Karpas-422 (cell line): ENCODE measurements around the gene ST7L. TPM values are rescaled to one million over a fixed set of nuclear protein-coding genes. Genes with fewer than 3 reads are reported as not detected.

Experiments
- DNase-seq: peaks from one replicate; pipeline ENCODE4 v3.0.0-alpha.2; 2015
- H2AFZ ChIP-seq: fragments of 200-600 bp; sonication (generic); 2 replicates; pipeline ENCODE4 v1.6.1; 2014; ENCODE audit warnings: antibody characterized with exemption, low read length, mixed read lengths
- H3K27ac ChIP-seq: fragments of 200-600 bp; sonication (generic); 2 replicates; pipeline ENCODE4 v1.5.1; 2014; ENCODE audit warnings: mild to moderate bottlenecking, low read length, moderate library complexity
- H3K27me3 ChIP-seq: fragments of 200-600 bp; sonication (generic); 2 replicates; pipeline ENCODE4 v1.6.1; 2014; ENCODE audit warnings: low read length, mixed read lengths
- H3K36me3 ChIP-seq: fragments of 200-600 bp; sonication (generic); 2 replicates; pipeline ENCODE4 v1.6.1; 2014; ENCODE audit warnings: low read length, mixed read lengths; ENCODE audit not compliant: insufficient read depth
- H3K4me1 ChIP-seq: fragments of 200-600 bp; sonication (generic); 2 replicates; pipeline ENCODE4 v1.6.1; 2014; ENCODE audit warnings: mild to moderate bottlenecking, low read length, mixed read lengths
- H3K4me2 ChIP-seq: fragments of 200-600 bp; sonication (generic); 2 replicates; pipeline ENCODE4 v1.6.1; 2014; ENCODE audit warnings: low read length, low read depth, mild to moderate bottlenecking; ENCODE audit not compliant: poor library complexity, severe bottlenecking
- H3K4me3 ChIP-seq: fragments of 200-600 bp; sonication (generic); 2 replicates; pipeline ENCODE4 v1.5.1; 2014; ENCODE audit warnings: mild to moderate bottlenecking, antibody characterized with exemption, low read length, mixed read lengths
- H3K79me2 ChIP-seq: fragments of 200-600 bp; sonication (generic); 2 replicates; pipeline ENCODE4 v1.6.1; 2014; ENCODE audit warnings: mild to moderate bottlenecking, low read length, mixed read lengths
- H3K9ac ChIP-seq: fragments of 200-600 bp; sonication (generic); 2 replicates; pipeline ENCODE4 v1.6.0; 2014; ENCODE audit warnings: low read length
- H3K9me2 ChIP-seq: fragments of 200-600 bp; sonication (generic), shearing (Covaris generic); replicated peaks from 2 replicates; pipeline ENCODE4 v1.6.0; 2014; ENCODE audit warnings: mild to moderate bottlenecking, low read length, moderate library complexity; ENCODE audit not compliant: insufficient read depth
- H3K9me3 ChIP-seq: fragments of 300-700, 200-600 bp; sonication (generic); 2 replicates; pipeline ENCODE4 v1.6.1; 2014; ENCODE audit warnings: low read length, mixed read lengths
- H4K20me1 ChIP-seq: fragments of 200-600 bp; sonication (generic); 2 replicates; pipeline ENCODE4 v1.6.1; 2014; ENCODE audit warnings: mild to moderate bottlenecking, antibody characterized with exemption, low read length, low read depth; ENCODE audit not compliant: insufficient read depth
- total RNA-seq: library from RNA; depleted of rRNA; stranded (reverse); fragments of >200 nt; shearing (Covaris generic); gene quantifications from 2 replicates; pipeline ENCODE4 v1.2.3, GENCODE V29; 2014; ENCODE audit warnings: low replicate concordance

ST7L gene
- total RNA-seq, 1 experiment from 2014 or later = 14.4 TPM

DNA sequence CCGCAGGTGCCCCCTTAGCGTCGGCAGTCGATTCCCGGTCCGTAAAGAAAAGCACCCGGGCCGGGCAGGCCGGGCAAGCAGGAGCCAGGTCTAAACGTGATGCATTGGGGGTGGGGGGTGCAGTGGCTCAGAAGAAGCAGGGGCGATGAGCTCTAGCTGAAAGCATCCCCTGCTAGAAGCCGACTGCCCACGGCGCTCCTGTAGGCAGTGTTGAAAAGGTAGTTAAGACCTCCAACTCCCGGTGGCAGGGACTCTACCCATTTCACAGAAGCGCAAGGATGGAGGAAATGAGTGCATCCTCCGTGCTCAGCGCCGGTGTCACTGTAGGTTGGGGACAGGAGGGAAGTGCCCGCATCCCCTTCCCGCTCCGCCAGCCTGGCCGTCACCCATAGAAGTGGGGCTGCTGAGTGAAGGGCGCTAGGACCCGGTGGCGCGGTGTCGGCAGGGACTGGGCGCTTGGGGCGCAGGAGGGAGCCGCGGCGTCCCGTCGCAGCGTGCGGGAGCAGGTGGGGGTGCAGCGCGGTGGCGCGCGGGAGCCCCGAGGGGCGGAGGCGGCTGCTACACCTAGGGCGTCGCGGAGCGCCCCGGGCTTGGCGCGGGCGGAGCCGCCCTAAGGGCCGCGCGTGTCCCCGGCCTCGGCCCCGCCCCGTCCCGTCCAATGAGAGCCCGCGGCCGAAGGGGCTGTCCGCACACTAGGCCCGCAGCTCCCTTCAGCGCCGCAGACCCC lies 110.5 kb downstream of the ST7L start, which contains the start of gene WNT2B:
Gene WNT2B (plus strand): TSS at position 688 of the 727 bp plus-strand sequence. CDS start 298 bp downstream, outside the sequence.
- H3K36me3 ChIP-seq = no peaks in the 10 kb centered on the region
- no peaks in the 10 kb centered on the region for H3K4me1 ChIP-seq
- no peaks in the 10 kb centered on the region for H3K27me3 ChIP-seq
- H3K9ac ChIP-seq = no peak within 1 kb of the TSS
- H3K4me3 ChIP-seq = no peak within 1 kb of the TSS
- H4K20me1 ChIP-seq = no peaks in the 10 kb centered on the region
- H3K79me2 ChIP-seq = no peaks in the 10 kb centered on the region
- H3K4me2 ChIP-seq = no peak within 1 kb of the TSS
- H3K27ac ChIP-seq = no peak within 1 kb of the TSS
- H2AFZ ChIP-seq = no peak within 1 kb of the TSS
- no peak for DNase-seq
- no peaks in the 10 kb centered on the region for H3K9me2 ChIP-seq
- no peaks in the 10 kb centered on the region for H3K9me3 ChIP-seq

DNA sequence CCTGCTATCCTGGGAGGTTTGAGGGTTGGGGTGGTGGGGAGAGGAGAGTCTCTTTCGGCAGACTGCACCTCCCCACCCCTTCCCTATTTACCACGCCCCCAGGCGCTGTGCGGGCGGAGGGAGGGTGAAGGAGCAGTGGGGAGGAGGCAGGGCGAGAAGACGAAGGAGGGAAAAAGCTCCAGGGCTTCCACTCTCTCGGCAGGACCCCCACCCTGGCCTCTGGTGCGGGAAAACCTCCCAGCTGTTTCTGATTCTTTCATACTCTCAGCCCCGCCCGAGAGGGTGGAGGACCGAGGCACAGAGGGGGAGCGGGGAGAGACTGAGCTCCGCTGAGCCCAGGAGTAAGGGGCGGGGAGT lies 111.0 kb downstream of the ST7L start:
- Histone ChIP-seq H3K9me2 (no peaks in the 10 kb centered on the region), H3K9me3 (no peaks in the 10 kb centered on the region), H4K20me1 (no peaks in the 10 kb centered on the region), H3K79me2 (no peaks in the 10 kb centered on the region), H3K4me2 (no peak overlapping the region), H3K27ac (no peak overlapping the region), H2AFZ (no peak overlapping the region), H3K36me3 (no peaks in the 10 kb centered on the region), H3K4me3 (no peak overlapping the region), H3K4me1 (no peaks in the 10 kb centered on the region), H3K9ac (no peak overlapping the region), H3K27me3 (no peaks in the 10 kb centered on the region)
- DNase-seq = no peak

DNA sequence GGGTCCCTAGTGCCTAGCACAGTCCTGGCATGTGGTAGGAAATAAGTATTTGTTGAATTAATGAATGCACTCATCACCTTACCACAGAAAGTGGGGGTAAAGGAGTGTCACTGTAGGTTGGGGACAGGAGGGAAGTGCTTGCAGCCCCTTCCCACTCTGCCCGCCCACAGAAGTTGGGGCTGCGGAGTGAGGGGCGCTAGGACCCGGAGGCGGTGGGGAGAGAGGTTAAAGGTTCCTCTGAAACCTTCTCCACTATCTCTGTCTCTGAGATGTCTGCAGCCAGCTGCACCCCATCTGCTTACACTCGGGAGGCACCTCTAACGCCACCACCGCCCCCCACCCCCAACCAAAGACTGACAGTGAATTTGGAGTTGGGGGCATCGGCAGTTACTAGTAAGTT lies 111.6 kb downstream of the ST7L start:
- no peak for DNase-seq
- H2AFZ ChIP-seq = no peak overlapping the region
- no peaks in the 10 kb centered on the region for H3K4me1 ChIP-seq
- no peaks in the 10 kb centered on the region for H3K9me2 ChIP-seq
- no peaks in the 10 kb centered on the region for H3K79me2 ChIP-seq
- H3K9ac ChIP-seq = no peak overlapping the region
- no peaks in the 10 kb centered on the region for H3K36me3 ChIP-seq
- H3K4me3 ChIP-seq = no peak overlapping the region
- H3K4me2 ChIP-seq = no peak overlapping the region
- no peaks in the 10 kb centered on the region for H4K20me1 ChIP-seq
- H3K9me3 ChIP-seq = no peaks in the 10 kb centered on the region
- H3K27ac ChIP-seq = no peak overlapping the region
- no peaks in the 10 kb centered on the region for H3K27me3 ChIP-seq

DNA sequence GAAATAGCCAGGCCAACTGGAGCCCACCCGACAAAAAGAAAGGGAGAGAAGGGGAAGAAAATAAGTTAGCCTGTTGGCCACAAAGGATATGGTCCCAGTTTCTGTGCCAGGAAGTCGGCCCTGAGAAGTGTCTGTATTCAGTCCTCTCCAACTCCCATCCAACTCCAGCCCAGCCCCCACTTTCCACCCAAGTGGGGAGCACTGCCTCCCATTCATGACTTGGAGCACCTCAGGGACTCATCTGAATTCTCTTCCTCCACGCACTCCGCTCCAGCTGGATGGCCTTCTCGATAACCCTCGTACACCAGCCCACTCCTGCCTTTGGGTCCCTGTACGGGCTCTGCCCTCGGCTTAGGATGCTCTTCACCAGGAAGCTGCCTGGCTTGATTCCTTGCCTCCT lies 112.2 kb downstream of the ST7L start:
- H2AFZ ChIP-seq = no peak overlapping the region
- no peak overlapping the region for H3K4me2 ChIP-seq
- H3K9ac ChIP-seq = no peak overlapping the region
- no peaks in the 10 kb centered on the region for H3K27me3 ChIP-seq
- H3K79me2 ChIP-seq = no peaks in the 10 kb centered on the region
- no peak overlapping the region for H3K4me3 ChIP-seq
- H3K9me3 ChIP-seq = no peaks in the 10 kb centered on the region
- no peak for DNase-seq
- H4K20me1 ChIP-seq = no peaks in the 10 kb centered on the region
- H3K36me3 ChIP-seq = no peaks in the 10 kb centered on the region
- H3K9me2 ChIP-seq = no peaks in the 10 kb centered on the region
- no peaks in the 10 kb centered on the region for H3K4me1 ChIP-seq
- H3K27ac ChIP-seq = no peak overlapping the region

DNA sequence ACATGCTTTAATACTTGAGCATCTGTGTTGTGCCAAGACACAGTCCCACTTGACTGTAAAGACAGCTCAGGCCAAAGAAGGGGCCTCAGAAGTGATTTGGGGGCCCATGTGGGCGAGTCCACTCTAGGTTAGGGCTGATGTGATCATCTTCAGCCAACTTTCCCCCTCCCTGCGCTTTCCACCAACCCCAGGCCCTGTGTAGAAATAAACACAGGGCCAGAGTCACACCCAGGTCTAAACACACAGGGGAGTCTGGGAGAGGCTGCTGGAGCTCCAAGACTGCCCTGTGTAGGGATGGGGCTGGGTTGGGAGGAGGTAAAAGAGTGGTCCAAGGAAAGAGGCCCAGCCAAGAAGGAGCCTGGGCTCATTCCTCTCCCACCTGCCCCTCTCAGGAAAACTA lies 112.6 kb downstream of the ST7L start:
- Histone ChIP-seq H3K79me2 (no peaks in the 10 kb centered on the region), H3K27me3 (no peaks in the 10 kb centered on the region), H3K4me3 (no peak overlapping the region), H3K9ac (no peak overlapping the region), H3K27ac (no peak overlapping the region), H3K4me2 (no peak overlapping the region), H2AFZ (no peak overlapping the region), H3K36me3 (no peaks in the 10 kb centered on the region), H4K20me1 (no peaks in the 10 kb centered on the region), H3K4me1 (no peaks in the 10 kb centered on the region), H3K9me2 (no peaks in the 10 kb centered on the region), H3K9me3 (no peaks in the 10 kb centered on the region)
- no peak for DNase-seq

DNA sequence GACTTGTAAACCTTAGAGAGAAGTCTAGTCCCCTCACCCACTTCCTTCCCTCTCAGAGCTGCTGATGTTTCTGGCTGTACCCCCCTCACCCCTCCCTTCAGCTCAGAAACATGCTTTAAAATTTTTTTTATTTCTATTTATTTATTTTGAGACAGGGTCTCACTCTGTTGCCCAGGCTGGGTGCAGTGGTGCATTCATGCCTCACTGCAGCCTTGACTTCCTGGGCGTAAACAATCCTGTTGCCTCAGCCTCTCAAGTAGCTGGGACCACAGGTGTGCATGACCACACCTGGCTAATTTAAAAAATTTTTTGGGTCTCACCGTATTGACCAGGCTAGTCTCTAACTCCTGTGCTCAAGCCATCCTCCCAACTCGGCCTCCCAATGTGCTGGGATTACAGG lies 113.1 kb downstream of the ST7L start:
- H3K79me2 ChIP-seq = no peaks in the 10 kb centered on the region
- H3K27ac ChIP-seq = no peak overlapping the region
- no peaks in the 10 kb centered on the region for H3K4me1 ChIP-seq
- DNase-seq = no peak
- H4K20me1 ChIP-seq = no peaks in the 10 kb centered on the region
- H3K27me3 ChIP-seq = no peaks in the 10 kb centered on the region
- H3K9me3 ChIP-seq = no peaks in the 10 kb centered on the region
- H3K4me3 ChIP-seq = no peak overlapping the region
- H3K9me2 ChIP-seq = no peaks in the 10 kb centered on the region
- H2AFZ ChIP-seq = no peak overlapping the region
- H3K9ac ChIP-seq = no peak overlapping the region
- no peaks in the 10 kb centered on the region for H3K36me3 ChIP-seq
- no peak overlapping the region for H3K4me2 ChIP-seq

DNA sequence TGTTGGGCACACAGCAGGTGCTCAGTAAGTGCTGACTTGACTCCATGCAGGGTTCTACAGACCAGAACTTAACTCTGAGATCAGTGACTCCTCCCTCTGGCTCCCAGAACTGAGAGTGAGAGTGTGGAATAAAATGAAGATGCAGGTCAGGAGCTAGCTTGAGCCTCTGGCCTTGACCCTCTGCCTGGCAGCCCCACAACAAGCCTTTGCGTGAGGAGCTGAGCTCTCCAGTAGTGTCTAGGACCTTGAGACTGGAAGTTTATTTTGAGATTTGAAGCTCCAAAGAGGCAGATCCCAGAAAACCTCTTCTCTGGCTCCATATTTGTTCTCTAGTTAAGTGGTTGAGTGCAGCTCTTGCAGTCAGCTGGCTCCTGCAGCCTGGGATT lies 113.5 kb downstream of the ST7L start:
- no peak for DNase-seq
- Histone ChIP-seq H3K27me3 (no peaks in the 10 kb centered on the region), H4K20me1 (no peaks in the 10 kb centered on the region), H3K9me2 (no peaks in the 10 kb centered on the region), H3K4me1 (no peaks in the 10 kb centered on the region), H3K27ac (no peak overlapping the region), H3K36me3 (no peaks in the 10 kb centered on the region), H3K4me2 (no peak overlapping the region), H3K79me2 (no peaks in the 10 kb centered on the region), H2AFZ (no peak overlapping the region), H3K9me3 (no peaks in the 10 kb centered on the region), H3K9ac (no peak overlapping the region), H3K4me3 (no peak overlapping the region)

DNA sequence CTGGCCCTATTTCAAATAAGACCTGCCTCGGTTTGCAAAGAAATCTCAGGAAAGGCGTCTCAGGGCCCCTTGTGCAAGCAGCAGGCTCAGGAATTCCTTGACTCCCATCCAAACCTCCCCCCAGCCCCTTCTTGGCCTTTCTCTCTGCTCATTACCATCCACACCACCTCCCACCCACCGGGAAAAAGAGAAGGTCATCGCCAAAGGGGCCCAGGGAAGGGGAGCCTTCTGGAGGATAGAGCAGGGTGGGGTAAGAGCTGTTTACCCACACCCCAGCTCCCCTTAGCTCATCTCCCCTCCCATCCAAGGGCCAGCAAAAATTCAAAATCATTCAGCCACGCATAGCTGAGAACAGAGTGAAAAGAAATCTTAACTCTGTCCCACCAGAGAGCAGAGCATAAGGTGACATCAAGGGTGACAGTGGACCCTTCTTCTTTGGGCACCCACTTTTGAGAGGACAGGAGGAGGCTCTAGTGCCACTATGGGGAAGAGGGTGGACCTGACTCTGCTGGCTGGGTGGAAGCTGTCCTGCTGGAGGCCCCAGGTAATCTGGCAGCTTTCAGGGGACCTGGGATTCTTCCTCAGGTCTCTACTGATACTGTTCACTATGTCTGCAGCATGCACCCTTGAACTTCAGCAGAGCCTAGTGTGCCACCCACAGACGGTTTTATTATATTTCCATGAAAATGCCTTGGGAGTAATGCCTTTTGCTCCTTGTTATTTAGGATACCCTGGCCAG lies 114.1 kb downstream of the ST7L start:
- Histone ChIP-seq H3K9me3 (no peaks in the 10 kb centered on the region), H3K79me2 (no peaks in the 10 kb centered on the region), H2AFZ (no peak overlapping the region), H3K4me1 (no peaks in the 10 kb centered on the region), H3K27me3 (no peaks in the 10 kb centered on the region), H3K27ac (no peak overlapping the region), H3K36me3 (no peaks in the 10 kb centered on the region), H3K9me2 (no peaks in the 10 kb centered on the region), H4K20me1 (no peaks in the 10 kb centered on the region), H3K9ac (no peak overlapping the region), H3K4me2 (no peak overlapping the region), H3K4me3 (no peak overlapping the region)
- no peak for DNase-seq
